ENCODE results near the gene BRINP2. TPM values are rescaled to one million over a fixed set of nuclear protein-coding genes. Genes with fewer than 3 reads are reported as not detected.

Gene BRINP2
- total and polyA plus RNA-seq, 2 of the 13 experiments (the other 11 are each of a cell fraction or from before 2014, with no cell fraction given), result 0.08 to 0.20 TPM

- BruUV-seq (replicated peaks), result no TSS peak
- WGBS (ENCODE audit: low lambda C conversion rate), result 5% methylated on average over 1 of the region's 1 CpG
Measured at GRCh38 chr1:177282976-177283375, 112.2 kb downstream of the BRINP2 start.

GRCh38 chr1:177283380-177283779, 112.6 kb downstream of the BRINP2 start:
- Histone ChIP-seq H3K4me3 (replicated peaks in 1 of 3; ENCODE audit: insufficient read depth in 1 of 3, low read depth in 2 of 3, low read length in 3 of 3) (no peak overlapping the region), H3K27ac (ENCODE audit: extremely low read length, insufficient read depth, low read length) (no peak overlapping the region), H3K9me3 (ENCODE audit: low read length) (no peaks in the 10 kb centered on the region), H3K79me2 (ENCODE audit: insufficient read depth, low read length) (no peaks in the 10 kb centered on the region), H2AFZ (ENCODE audit: low read length) (no peak overlapping the region), H4K20me1 (ENCODE audit: insufficient read depth, low read length) (no peaks in the 10 kb centered on the region), H3K27me3 (ENCODE audit: control insufficient read depth in 1 of 2, insufficient read depth in 2 of 2, low read length in 2 of 2) (no peaks in the 10 kb centered on the region; a peak in 1 of 5 replicates), H3K4me1 (ENCODE audit: insufficient read depth, low read length) (no peaks in the 10 kb centered on the region), H3K9ac (ENCODE audit: insufficient read depth, low read depth, low read length) (no peak overlapping the region), H3K36me3 (replicated peaks in 1 of 2; ENCODE audit: control insufficient read depth in 1 of 2, insufficient read depth in 2 of 2, low read length in 2 of 2) (no peaks in the 10 kb centered on the region), H3K4me2 (ENCODE audit: low read depth, low read length) (no peak overlapping the region)
- ATAC-seq (no peak), FAIRE-seq (no peak), DNase-seq (ENCODE audit: low spot score) (no peak)
- in situ Hi-C loops (cut with HindIII; ENCODE audit: extremely low pct_ligation_motif_present, low pct_unique_long_range_greater_than_20kb), result no loop called here
- CTCF ChIA-PET (ENCODE audit: low intra/inter-chr PET ratio, low total read pairs), result no interaction called here
- intact Hi-C loops (cut with micrococcal nuclease; ENCODE audit: unreplicated experiment), result no loop called here
- POLR2A ChIA-PET, result no interaction called here
- TF ChIP-seq TBP (CRISPR knock-in tag; IDR thresholded peaks at IDR 0.05) (no peak), ATF7 (IDR thresholded peaks at IDR 0.05) (peak; percentile 85), ATF7 (CRISPR knock-in tag; IDR thresholded peaks at IDR 0.05) (no peak)
- WGBS (ENCODE audit: low lambda C conversion rate), result 0% methylated on average over 2 of the region's 2 CpGs
- no TSS peak for BruUV-seq (replicated peaks)

More at GRCh38 chr1:177282976-177283375, 112.2 kb downstream of the BRINP2 start:
- H3K9ac ChIP-seq (ENCODE audit: insufficient read depth, low read depth, low read length), result no peak overlapping the region
- TF ChIP-seq TAF15 (IDR thresholded peaks at IDR 0.05; ENCODE audit: low read depth, low read length, poor library complexity, severe bottlenecking) (no peak), ZNF816 (CRISPR knock-in tag; IDR thresholded peaks at IDR 0.05; ENCODE audit: borderline replicate concordance) (no peak)
- TF ChIP-seq, protein P1, sequence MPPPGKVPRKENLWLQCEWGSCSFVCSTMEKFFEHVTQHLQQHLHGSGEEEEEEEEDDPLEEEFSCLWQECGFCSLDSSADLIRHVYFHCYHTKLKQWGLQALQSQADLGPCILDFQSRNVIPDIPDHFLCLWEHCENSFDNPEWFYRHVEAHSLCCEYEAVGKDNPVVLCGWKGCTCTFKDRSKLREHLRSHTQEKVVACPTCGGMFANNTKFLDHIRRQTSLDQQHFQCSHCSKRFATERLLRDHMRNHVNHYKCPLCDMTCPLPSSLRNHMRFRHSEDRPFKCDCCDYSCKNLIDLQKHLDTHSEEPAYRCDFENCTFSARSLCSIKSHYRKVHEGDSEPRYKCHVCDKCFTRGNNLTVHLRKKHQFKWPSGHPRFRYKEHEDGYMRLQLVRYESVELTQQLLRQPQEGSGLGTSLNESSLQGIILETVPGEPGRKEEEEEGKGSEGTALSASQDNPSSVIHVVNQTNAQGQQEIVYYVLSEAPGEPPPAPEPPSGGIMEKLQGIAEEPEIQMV (CRISPR knock-in tag; IDR thresholded peaks at IDR 0.05; ENCODE audit: low read depth), result no peak
- no peaks in the 10 kb centered on the region for H3K36me3 ChIP-seq (replicated peaks in 1 of 2; ENCODE audit: control insufficient read depth in 1 of 2, insufficient read depth in 2 of 2, low read length in 2 of 2)
- in situ Hi-C loops (cut with HindIII; ENCODE audit: extremely low pct_ligation_motif_present, low pct_unique_long_range_greater_than_20kb), result no loop called here
- intact Hi-C loops (cut with micrococcal nuclease; ENCODE audit: unreplicated experiment), result no loop called here
- no peak overlapping the region for H3K27ac ChIP-seq (ENCODE audit: extremely low read length, insufficient read depth, low read length)
- no peak for DNase-seq (ENCODE audit: low spot score)
- no peaks in the 10 kb centered on the region for H4K20me1 ChIP-seq (ENCODE audit: insufficient read depth, low read length)
- no peak overlapping the region for H3K4me3 ChIP-seq (replicated peaks in 1 of 3; ENCODE audit: insufficient read depth in 1 of 3, low read depth in 2 of 3, low read length in 3 of 3)
- H3K27me3 ChIP-seq (ENCODE audit: control insufficient read depth in 1 of 2, insufficient read depth in 2 of 2, low read length in 2 of 2), result no peaks in the 10 kb centered on the region
- no peak overlapping the region for H2AFZ ChIP-seq (ENCODE audit: low read length)
- FAIRE-seq, result no peak
- no peaks in the 10 kb centered on the region for H3K9me3 ChIP-seq (ENCODE audit: low read length)
- ChIA-PET POLR2A (no interaction called here), CTCF (ENCODE audit: low intra/inter-chr PET ratio, low total read pairs) (no interaction called here)
- H3K4me1 ChIP-seq (ENCODE audit: insufficient read depth, low read length), result no peaks in the 10 kb centered on the region
- no peaks in the 10 kb centered on the region for H3K79me2 ChIP-seq (ENCODE audit: insufficient read depth, low read length)
- no peak overlapping the region for H3K4me2 ChIP-seq (ENCODE audit: low read depth, low read length)
- ATAC-seq, result no peak
